D721Med (cell line): Measurements from ENCODE around the gene CAMKK2.

ENCODE experiments used
- DNase-seq: peaks from one replicate; pipeline ENCODE4 v3.0.0; 2011; ENCODE audit warnings: low spot score; ENCODE audit not compliant: insufficient read length
- FAIRE-seq: peaks from 2 replicates; lab custom pipeline; 2011; peaks lifted over from hg19 to GRCh38; lab: Jason Lieb, UNC
- CTCF ChIP-seq: IDR thresholded peaks from 2 replicates; pipeline ENCODE4 v1.5.1; 2012; ENCODE audit warnings: mild to moderate bottlenecking, control low read depth; ENCODE audit not compliant: insufficient read depth; ENCODE audit errors: missing control alignments

The CAMKK2 gene

DNA sequence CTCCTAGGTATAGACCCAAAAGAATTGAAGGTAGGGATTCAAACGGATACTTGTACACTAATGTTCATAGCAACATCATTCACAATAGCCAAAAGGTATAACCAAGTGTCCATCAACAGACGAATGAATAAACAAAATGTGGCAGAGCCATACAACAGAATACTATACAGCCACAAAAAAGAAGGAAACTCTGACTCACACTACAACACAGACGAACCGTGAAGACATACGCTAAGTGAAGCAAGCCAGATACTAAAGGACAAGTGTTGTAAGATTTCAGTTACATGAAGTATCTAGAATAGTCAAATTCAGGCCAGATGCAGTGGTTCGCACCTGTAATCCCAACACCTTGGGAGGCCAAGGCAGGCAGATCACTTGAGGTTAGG lies 19.1 kb downstream of the CAMKK2 start:
- DNase-seq, result no peak
- no peak for TF ChIP-seq CTCF
- no peak for FAIRE-seq

- no peak for FAIRE-seq
- no peak for DNase-seq
- TF ChIP-seq CTCF, result no peak
Observed at GRCh38 chr12:121274036-121274763, 22.3 kb downstream of the CAMKK2 start.

GRCh38 chr12:121273364-121273896 lies 23.1 kb downstream of the CAMKK2 start:
- no peak for DNase-seq
- no peak for FAIRE-seq
- TF ChIP-seq CTCF, result no peak

- DNase-seq (no peak), FAIRE-seq (no peak)
- TF ChIP-seq CTCF, result no peak
Observed at GRCh38 chr12:121267822-121268221, 28.7 kb downstream of the CAMKK2 start.

GRCh38 chr12:121264951-121265515 lies 31.5 kb downstream of the CAMKK2 start:
- FAIRE-seq (no peak), DNase-seq (no peak)
- TF ChIP-seq CTCF, result no peak

- no peak for TF ChIP-seq CTCF
- no peak for DNase-seq
- FAIRE-seq, result no peak
Observed at GRCh38 chr12:121264135-121264534, 32.4 kb downstream of the CAMKK2 start.
